GM20000 (cell line): ENCODE data around the gene LETMD1.

Experiments
- DNase-seq: peaks from one replicate; pipeline ENCODE4 v3.0.0; 2012; ENCODE audit warnings: low spot score
- CTCF ChIP-seq: IDR thresholded peaks from 2 replicates; pipeline ENCODE4 v1.5.1; 2012; ENCODE audit warnings: mild to moderate bottlenecking, control low read depth; ENCODE audit errors: extremely low read depth, missing control alignments

Gene LETMD1

GRCh38 chr12:51090705-51091229, 42.6 kb downstream of the LETMD1 start:
- no peak for DNase-seq
- no peak for TF ChIP-seq CTCF

- DNase-seq = no peak
- TF ChIP-seq CTCF = no peak
Measured at GRCh38 chr12:51098611-51099010, 50.5 kb downstream of the LETMD1 start.

- no peak for DNase-seq
- TF ChIP-seq CTCF = no peak
Measured at GRCh38 chr12:51103977-51104376, 55.9 kb downstream of the LETMD1 start.

GRCh38 chr12:51108136-51108535, 60.0 kb downstream of the LETMD1 start:
- no peak for DNase-seq
- no peak for TF ChIP-seq CTCF
